CD4-positive, alpha-beta T cell treated with Interleukin-17A for 4 hours (primary cell): ENCODE data around the gene CHD6.
A peak's percentile ranks its signal among the peaks of the same experiment; 100 is the strongest.

Source experiments
- DNase-seq: peaks from one replicate; pipeline ENCODE4 v3.0.0-alpha.2; 2020; ENCODE audit warnings: mixed read lengths

CHD6 gene

DNA sequence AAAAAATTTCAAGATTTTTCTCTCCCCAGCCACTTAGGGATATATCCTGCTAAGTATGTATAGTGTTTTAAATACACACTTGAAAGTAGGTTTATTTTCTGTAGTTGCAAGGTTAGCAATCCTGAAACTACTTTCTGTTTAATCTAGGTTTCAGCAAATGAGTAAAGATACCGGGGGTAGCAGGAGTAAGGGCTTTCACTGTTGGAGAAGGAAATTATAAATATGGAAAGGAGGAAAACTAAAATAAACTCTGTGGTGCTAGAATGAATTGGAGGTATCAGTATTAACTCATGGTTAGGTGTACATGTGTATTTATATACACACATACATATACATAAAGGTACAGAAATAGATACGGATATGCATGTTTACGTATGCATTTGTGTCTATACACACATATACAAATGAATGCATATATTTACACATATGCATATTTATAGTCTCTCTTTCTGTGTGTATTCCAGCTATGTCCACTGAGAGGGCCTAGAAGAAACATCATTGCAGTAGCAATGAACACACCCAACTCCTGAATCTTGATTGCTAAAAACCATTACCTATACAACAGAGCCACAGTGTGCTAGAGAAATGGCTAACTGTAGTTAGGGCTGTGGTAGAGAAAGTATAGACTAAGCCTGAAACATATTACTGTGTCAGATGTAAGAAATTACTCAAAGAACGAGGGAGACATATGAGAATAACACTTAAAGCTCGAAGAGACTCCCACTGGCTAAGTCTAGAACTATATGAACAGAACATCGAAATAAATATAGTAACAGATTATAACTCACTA lies 155.6 kb downstream of the CHD6 start:
- DNase-seq = no peak

GRCh38 chr20:41458761-41459160 lies 159.4 kb downstream of the CHD6 start:
- DNase-seq = no peak

DNA sequence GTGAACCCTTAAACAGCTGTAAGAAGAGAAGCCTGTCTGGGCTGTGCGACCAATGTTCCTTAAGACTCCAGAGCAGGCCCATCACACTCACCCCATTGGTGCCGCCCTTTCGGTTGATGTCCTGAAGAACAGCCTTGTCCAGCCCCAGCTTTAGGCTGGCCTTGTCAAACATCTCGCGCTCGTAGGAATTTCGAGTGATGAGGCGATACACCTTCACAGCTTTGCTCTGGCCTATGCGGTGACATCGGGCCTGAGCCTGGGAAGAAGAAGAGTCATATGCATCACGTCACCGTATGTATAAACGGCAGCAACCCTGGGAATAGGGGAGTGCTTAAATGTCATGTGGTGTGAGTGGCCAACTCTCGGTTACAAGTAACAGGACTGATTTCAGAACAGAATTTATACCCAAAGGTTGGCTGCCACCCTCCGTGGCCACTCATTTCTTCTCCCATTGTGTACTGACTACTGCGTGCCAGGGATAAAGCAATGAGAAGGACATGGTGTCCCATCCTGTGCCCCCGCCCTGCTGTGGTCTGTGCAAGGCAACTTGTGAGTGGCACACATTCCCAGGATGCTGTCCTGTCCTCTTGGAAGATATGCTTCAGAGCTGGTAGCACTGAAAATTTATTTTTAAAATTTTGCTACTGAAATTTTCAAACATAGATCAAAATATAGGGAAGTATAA lies 160.9 kb downstream of the CHD6 start:
- no peak for DNase-seq

DNA sequence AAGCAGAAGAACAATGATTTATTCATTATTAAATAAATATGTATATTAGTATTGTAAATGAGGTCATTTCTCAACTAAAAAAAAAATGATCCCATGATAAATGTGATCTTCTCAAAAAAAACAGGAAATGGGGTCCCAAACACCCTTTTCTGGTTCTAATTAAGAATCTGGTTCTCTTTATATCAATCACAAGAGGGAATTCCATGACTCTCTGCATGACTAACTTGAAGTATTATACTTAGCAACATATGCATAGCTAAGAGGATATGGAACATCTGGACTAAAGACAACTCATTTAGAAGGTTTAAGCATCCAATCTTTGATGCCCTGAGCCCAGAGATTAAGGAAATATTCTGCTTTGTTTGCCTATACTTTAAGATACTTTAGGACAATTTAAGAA lies 161.8 kb downstream of the CHD6 start:
- DNase-seq = no peak

GRCh38 chr20:41454250-41454649 lies 163.9 kb downstream of the CHD6 start:
- DNase-seq = no peak

DNA sequence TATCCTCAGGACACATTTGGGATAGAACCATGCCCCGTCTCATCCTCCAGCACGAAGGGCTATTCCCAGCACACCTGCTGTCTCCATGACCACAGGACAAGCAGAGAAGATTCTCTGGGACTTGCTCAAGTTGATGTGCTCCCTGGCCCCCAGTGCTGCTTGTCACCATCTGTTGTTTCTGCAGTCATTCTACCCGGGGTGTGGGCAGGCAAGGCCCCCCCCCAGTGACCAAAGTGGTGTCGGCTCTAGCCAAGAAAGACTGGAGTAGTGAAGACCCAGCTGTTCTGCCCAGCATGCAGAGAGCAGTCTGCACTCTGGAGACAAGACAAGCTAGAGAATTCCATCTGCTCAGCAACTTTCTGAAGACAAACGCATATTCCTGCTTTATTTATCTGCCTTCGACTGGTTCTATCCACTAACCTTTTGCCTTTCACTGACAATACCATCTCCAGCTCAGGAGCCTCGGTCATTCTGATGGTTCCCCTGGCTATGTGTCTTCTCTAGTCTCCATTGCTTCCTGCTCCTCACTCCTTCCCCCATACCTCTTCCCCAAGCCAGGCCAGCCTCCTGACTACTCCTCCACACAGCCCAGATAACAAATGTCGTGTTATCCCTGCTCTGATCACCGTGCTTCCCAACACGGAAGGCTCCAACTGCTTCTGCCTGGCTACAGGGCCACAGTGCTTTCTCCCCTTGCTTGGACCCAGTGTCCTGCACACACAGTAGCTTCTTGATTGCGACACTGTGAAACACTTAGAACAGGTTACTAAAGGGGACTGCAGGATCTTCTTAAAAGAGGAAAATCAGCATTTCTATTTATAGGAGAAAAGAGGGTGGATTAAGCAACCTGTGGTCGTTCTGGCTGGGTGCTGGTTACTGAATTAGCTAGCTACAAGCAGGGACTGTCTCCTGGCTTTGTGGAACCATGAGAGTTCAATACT lies 164.9 kb downstream of the CHD6 start:
- no peak for DNase-seq

- DNase-seq = no peak
Observed at GRCh38 chr20:41452226-41452625, 166.0 kb downstream of the CHD6 start.

GRCh38 chr20:41447006-41447405 lies 171.2 kb downstream of the CHD6 start:
- DNase-seq = no peak

GRCh38 chr20:41446456-41446855 lies 171.7 kb downstream of the CHD6 start:
- DNase-seq = no peak

GRCh38 chr20:41444821-41445220 lies 173.4 kb downstream of the CHD6 start:
- no peak for DNase-seq

- no peak for DNase-seq
Observed at GRCh38 chr20:41443691-41444090, 174.5 kb downstream of the CHD6 start.

DNA sequence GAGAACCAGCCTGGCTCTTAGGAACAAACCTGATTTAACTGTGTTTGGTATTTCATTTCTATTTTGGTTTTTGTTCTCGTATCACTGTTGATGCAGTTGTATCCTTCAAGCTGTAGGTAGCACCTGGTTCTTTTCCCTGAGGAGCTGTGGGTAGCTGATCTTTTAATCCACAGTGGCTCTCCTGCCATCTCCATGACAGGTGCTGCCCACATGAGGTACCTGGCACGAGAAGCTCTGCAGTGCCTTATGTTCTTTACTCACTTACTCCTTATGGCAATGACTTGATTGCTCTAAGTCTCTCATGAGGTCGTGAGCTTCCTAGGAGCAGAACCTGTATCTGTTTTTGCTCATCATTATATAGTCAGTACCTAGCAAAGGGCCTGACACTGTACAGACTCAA lies 177.3 kb downstream of the CHD6 start:
- no peak for DNase-seq

GRCh38 chr20:41437836-41438235 lies 180.3 kb downstream of the CHD6 start:
- no peak for DNase-seq

GRCh38 chr20:41436679-41437078 lies 181.5 kb downstream of the CHD6 start:
- DNase-seq = no peak

DNA sequence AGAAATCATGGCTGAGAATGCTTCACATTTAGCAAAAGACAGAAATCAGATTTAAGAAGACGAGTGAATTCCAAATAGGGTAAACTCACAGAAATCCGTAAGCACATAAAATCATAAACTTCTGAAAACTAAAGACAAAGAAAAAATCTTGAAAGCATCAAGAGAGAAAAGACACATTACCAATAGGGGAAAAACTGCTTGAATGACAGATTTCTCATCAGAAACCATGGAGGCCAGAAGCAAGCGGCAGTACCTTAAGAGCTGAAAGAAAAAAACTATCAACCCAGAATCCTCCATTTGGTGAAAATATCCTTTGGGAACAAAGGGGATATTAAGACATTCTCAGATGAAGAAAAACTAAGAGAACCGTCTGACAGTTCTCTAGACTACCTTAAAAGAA lies 185.0 kb downstream of the CHD6 start:
- DNase-seq = no peak

DNA sequence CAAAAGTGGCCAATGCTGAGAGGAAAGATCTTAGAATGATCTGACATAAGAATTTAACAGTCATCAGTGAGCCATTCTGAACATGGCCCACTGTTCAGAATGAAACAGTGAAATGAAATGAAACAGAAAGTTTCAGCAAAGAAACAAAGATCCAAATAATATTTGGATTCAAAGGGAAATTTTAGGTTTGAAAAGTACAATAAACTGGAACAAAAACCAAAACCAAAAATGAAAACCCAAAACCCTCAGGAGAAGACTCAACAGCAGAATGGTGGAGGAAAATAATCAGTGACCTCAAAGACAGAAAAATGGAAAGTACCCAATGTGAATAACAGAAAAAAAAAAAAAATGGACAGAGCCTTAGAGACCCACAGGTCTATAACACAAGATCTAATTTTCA lies 185.4 kb downstream of the CHD6 start:
- DNase-seq = no peak

- DNase-seq = peak; percentile 52
Observed at GRCh38 chr20:41428285-41428684, 189.9 kb downstream of the CHD6 start.

- no peak for DNase-seq
Observed at GRCh38 chr20:41427833-41428232, 190.3 kb downstream of the CHD6 start.

DNA sequence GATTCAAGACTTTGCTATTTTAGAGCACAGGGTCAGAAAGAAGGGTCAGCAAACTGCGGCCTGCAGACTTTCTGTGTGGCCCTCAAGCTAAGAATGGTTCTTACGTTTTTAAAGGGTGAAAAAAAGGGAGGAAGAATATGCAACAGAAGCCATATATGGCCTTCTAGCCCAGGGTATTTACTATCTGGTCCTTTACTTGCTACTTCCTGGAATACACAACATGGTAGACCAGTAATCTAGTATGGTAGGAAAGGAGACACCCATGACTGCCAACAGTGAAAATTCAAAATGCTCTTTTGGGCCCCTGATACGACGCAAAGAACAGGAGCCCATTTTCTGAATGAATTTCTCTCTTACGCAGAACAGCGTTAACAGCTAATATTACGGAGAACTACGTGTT lies 191.2 kb downstream of the CHD6 start:
- DNase-seq = no peak

DNA sequence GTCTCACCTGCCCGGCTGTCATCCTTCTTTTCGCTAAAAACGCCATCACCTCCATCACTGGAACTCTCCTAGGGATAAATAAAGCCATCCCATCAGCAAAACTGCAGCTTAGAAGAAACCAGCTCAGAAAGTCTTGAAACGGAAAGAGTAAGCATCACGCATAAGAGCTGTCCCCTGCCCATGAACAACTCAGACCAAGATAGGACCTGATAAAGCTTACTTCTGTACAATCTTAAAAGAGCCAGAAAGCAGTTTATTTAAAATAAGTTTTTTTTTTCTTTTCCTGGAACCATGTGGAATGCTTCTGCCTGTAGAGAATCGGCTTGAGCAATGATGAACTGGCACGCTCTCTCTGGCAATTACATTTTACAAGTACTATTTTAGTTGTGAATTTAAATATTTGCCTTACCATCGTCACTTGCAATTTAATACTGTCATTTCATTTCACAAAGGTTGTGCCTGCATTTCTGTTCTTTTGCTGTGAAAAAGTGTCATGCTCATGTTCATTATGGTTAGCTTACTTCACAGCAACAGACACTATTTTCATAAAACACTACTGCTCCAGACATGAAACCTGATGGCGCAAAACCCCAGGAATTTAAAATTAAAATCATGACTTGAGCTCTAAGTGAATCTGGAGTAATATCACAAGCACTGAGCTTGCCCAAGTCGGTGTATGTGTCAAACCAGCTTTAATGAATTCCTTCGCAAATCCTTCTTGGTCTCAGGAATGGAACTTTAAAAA lies 191.9 kb downstream of the CHD6 start:
- DNase-seq = no peak

- DNase-seq = no peak
Observed at GRCh38 chr20:41425180-41425884, 192.8 kb downstream of the CHD6 start.

GRCh38 chr20:41424546-41424945 lies 193.6 kb downstream of the CHD6 start:
- no peak for DNase-seq
